ENCODE data around the gene ADIPOR1.

DNA sequence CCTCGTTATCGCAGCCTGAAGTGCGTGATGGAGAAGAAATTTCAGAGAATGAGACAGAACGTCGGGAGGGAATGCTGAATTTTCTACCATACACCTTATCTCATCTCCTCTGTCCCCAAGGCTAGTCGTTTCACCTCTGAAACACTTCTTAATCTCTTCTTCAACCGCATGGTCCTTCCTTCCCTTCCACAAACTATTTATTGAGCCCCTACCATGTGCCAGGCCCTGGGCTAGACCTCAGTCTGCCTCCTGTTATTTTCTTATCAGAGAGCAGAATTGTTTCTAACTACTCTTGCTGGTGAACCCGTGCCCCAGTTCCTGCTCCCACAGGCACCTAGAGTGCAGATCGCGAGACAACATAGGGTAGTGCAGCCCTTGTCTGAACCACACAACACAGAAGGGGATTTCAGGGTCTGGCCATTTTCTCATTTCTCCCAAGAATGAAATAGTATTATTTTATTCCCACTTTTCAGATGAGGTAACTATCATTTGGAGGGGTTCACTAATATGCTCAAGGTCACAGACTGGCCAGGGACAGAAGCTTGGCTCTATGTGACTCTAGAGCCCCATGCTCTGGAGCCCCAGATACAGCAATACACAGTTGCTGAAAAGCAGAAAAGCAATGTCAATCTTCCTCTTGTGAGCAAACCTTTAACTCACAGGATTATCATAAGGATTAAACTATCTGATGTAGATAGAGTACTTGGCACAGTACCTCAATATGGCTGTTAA is 598 bp upstream of the ADIPOR1 start:
- TF ChIP-seq POLR2A (IDR thresholded peaks at IDR 0.05; ENCODE audit: low read depth, low read length) (no peak), POLR2AphosphoS5 (IDR thresholded peaks at IDR 0.05; ENCODE audit: low read depth, low read length) (0 out of 2 replicates have a peak, but pooled peaks have one; percentile 0)
